HEK293 (cell line): Measurements from ENCODE around the gene FOXO6.

Experiments
- GLIS1 ChIP-seq: fragments of 450-650 bp; formaldehyde crosslinking; IDR thresholded peaks from 2 replicates; pipeline ENCODE4 v1.5.1; 2016; ENCODE audit warnings: missing biosample characterization, missing genetic modification characterization
- HOXC10 ChIP-seq: sonication (generic); formaldehyde crosslinking; IDR thresholded peaks from 2 replicates; pipeline ENCODE4 v1.8.1; 2023; ENCODE audit warnings: mild to moderate bottlenecking, missing genetic modification reagents
- INSM2 ChIP-seq: fragments of 450-650 bp; formaldehyde crosslinking; IDR thresholded peaks from 2 replicates; pipeline ENCODE4 v1.5.1; 2016; ENCODE audit warnings: missing biosample characterization, missing genetic modification characterization
- KLF16 ChIP-seq: fragments of 450-650 bp; formaldehyde crosslinking; IDR thresholded peaks from 2 replicates; pipeline ENCODE4 v1.5.1; 2017; ENCODE audit warnings: missing biosample characterization, missing genetic modification characterization
- PBX3 ChIP-seq: sonication (generic); formaldehyde crosslinking; IDR thresholded peaks from 2 replicates; pipeline ENCODE4 v1.8.1; 2022; ENCODE audit warnings: mild to moderate bottlenecking, moderate library complexity, missing genetic modification reagents
- SALL2 ChIP-seq: fragments of 450-650 bp; formaldehyde crosslinking; IDR thresholded peaks from 2 replicates; pipeline ENCODE4 v1.5.0; 2017; ENCODE audit warnings: missing biosample characterization, mild to moderate bottlenecking, missing genetic modification characterization, borderline replicate concordance
- SCRT1 ChIP-seq: fragments of 450-650 bp; formaldehyde crosslinking; IDR thresholded peaks from 2 replicates; pipeline ENCODE4 v1.5.1; 2016; ENCODE audit warnings: missing biosample characterization, missing genetic modification characterization, borderline replicate concordance
- SCRT2 ChIP-seq: fragments of 450-650 bp; formaldehyde crosslinking; IDR thresholded peaks from 2 replicates; pipeline ENCODE4 v1.5.1; 2016; ENCODE audit warnings: missing biosample characterization, missing genetic modification characterization
- WT1 ChIP-seq: fragments of 450-650 bp; formaldehyde crosslinking; IDR thresholded peaks from 2 replicates; pipeline ENCODE4 v1.5.1; 2016; ENCODE audit warnings: missing biosample characterization, missing genetic modification characterization
- ZBTB20 ChIP-seq: fragments of 450-650 bp; formaldehyde crosslinking; IDR thresholded peaks from 2 replicates; pipeline ENCODE4 v1.5.1; 2016; ENCODE audit warnings: missing biosample characterization, missing genetic modification characterization
- ZBTB48 ChIP-seq: fragments of 450-650 bp; formaldehyde crosslinking; IDR thresholded peaks from 2 replicates; pipeline ENCODE4 v1.5.1; 2016; ENCODE audit warnings: missing biosample characterization, missing genetic modification characterization
- ZBTB7A ChIP-seq: fragments of 450-650 bp; formaldehyde crosslinking; IDR thresholded peaks from 2 replicates; pipeline ENCODE4 v1.5.1; 2016; ENCODE audit warnings: low read depth, missing biosample characterization, missing genetic modification characterization
- ZBTB8A ChIP-seq: fragments of 450-650 bp; formaldehyde crosslinking; IDR thresholded peaks from 2 replicates; pipeline ENCODE4 v1.5.1; 2016; ENCODE audit warnings: missing biosample characterization, missing genetic modification characterization
- ZEB2 ChIP-seq: fragments of 450-650 bp; formaldehyde crosslinking; IDR thresholded peaks from 2 replicates; pipeline ENCODE4 v1.5.1; 2016; ENCODE audit warnings: missing biosample characterization, missing genetic modification characterization
- ZFHX2 ChIP-seq: fragments of 450-650 bp; formaldehyde crosslinking; conservative IDR thresholded peaks from 2 replicates; pipeline ENCODE4 v1.5.1; 2016; ENCODE audit warnings: missing biosample characterization, missing genetic modification characterization
- ZIC2 ChIP-seq: fragments of 450-650 bp; formaldehyde crosslinking; IDR thresholded peaks from 2 replicates; pipeline ENCODE4 v1.5.1; 2016; ENCODE audit warnings: missing biosample characterization, missing genetic modification characterization
- ZNF18 ChIP-seq: fragments of 450-650 bp; formaldehyde crosslinking; IDR thresholded peaks from 2 replicates; pipeline ENCODE4 v1.5.1; 2016; ENCODE audit warnings: missing biosample characterization, missing genetic modification characterization
- ZNF324 ChIP-seq: fragments of 450-650 bp; formaldehyde crosslinking; IDR thresholded peaks from 2 replicates; pipeline ENCODE4 v1.5.1; 2016; ENCODE audit warnings: missing biosample characterization, missing genetic modification characterization
- ZNF449 ChIP-seq: fragments of 450-650 bp; formaldehyde crosslinking; IDR thresholded peaks from 2 replicates; pipeline ENCODE4 v1.5.1; 2017; ENCODE audit warnings: missing biosample characterization, mild to moderate bottlenecking, missing genetic modification characterization, moderate library complexity
- ZNF518A ChIP-seq: fragments of 450-650 bp; formaldehyde crosslinking; conservative IDR thresholded peaks from 2 replicates; pipeline ENCODE4 v1.5.1; 2016; ENCODE audit warnings: low read depth, missing biosample characterization, missing genetic modification characterization
- ZNF544 ChIP-seq: fragments of 450-650 bp; formaldehyde crosslinking; IDR thresholded peaks from 2 replicates; pipeline ENCODE4 v1.5.0; 2017; ENCODE audit warnings: missing biosample characterization, missing genetic modification characterization
- ZNF548 ChIP-seq: fragments of 450-650 bp; formaldehyde crosslinking; IDR thresholded peaks from 2 replicates; pipeline ENCODE4 v1.5.1; 2016; ENCODE audit warnings: missing biosample characterization, missing genetic modification characterization
- ZNF600 ChIP-seq: fragments of 450-650 bp; formaldehyde crosslinking; IDR thresholded peaks from 2 replicates; pipeline ENCODE4 v1.5.1; 2016; ENCODE audit warnings: missing biosample characterization, missing genetic modification characterization
- ZNF639 ChIP-seq: fragments of 450-650 bp; formaldehyde crosslinking; IDR thresholded peaks from 2 replicates; pipeline ENCODE4 v1.5.1; 2016; ENCODE audit warnings: missing biosample characterization, missing genetic modification characterization
- ZNF843 ChIP-seq: fragments of 450-650 bp; formaldehyde crosslinking; IDR thresholded peaks from 2 replicates; pipeline ENCODE4 v1.5.1; 2016; ENCODE audit warnings: missing biosample characterization, missing genetic modification characterization

The FOXO6 gene

GRCh38 chr1:41341772-41342562 lies 19.3 kb upstream of the FOXO6 start (continued):
- TF ChIP-seq ZBTB20 (tag by site-specific recombination) (peak; percentile 48; the same call in 1 of the 2 replicates), ZNF843 (tag by site-specific recombination) (no peak), ZNF548 (tag by site-specific recombination) (no peak), ZNF544 (no peak), GLIS1 (tag by site-specific recombination) (peak; percentile 94), SCRT1 (tag by site-specific recombination) (peak; percentile 61; the same call in 1 of the 2 replicates), ZBTB8A (tag by site-specific recombination) (peak; percentile 64), ZNF449 (no peak), ZNF600 (tag by site-specific recombination) (peak; percentile 83), SCRT2 (tag by site-specific recombination) (peak; percentile 97), SALL2 (tag by site-specific recombination) (no peak), ZEB2 (tag by site-specific recombination) (peak; percentile 70; the same call in 1 of the 2 replicates), HOXC10 (no peak), ZNF518A (tag by site-specific recombination) (no peak), KLF16 (tag by site-specific recombination) (no peak), ZNF18 (tag by site-specific recombination) (no peak), ZIC2 (peak; percentile 98), WT1 (tag by site-specific recombination) (0 out of 2 replicates have a peak, but pooled peaks have one; percentile 33), ZNF639 (0 out of 2 replicates have a peak, but pooled peaks have one; percentile 42), ZBTB7A (tag by site-specific recombination) (no peak), ZNF324 (tag by site-specific recombination) (peak; percentile 46; the same call in 1 of the 2 replicates), INSM2 (tag by site-specific recombination) (peak; percentile 37), ZBTB48 (tag by site-specific recombination) (peak; percentile 83), ZFHX2 (tag by site-specific recombination) (peak; percentile 58), PBX3 (CRISPR knock-in tag) (no peak)
